ENCODE results near the gene P2RY2.

Gene P2RY2

DNA sequence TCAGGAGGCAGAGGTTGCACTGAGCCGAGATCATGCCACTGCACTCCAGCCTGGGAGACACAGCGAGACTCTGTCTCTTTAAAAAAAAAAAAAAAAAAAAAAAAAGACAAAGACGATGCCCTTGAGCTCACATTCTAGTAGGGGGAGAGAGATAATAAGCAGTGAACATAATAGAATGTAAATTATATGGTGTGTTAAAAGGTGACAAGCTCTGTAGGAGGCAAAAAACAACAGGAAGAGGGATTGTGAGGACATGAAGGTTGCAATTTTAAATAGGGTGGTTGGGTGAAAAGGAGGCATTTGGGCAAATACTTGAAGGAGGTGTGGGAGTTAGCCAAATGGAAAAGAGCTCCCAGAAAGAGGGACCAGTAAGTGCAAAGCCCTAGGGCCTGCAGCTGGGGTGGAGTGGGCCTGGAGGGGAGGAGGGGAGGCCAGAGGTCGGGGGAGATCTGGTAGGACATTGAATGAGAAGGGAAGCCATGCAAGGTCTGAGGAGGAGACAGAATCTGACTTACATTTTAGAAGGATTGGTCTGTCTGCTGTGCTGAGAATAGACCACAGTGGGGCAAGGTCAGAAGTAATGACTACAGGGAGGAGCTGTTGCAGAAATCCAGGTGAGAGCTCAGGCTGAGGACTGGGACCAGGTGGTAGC is 26.6 kb downstream of the P2RY2 start:
- DNase-seq (ENCODE audit: low spot score), result no peak

- no peak for DNase-seq (ENCODE audit: low spot score)
Observed at GRCh38 chr11:73245461-73245860, 27.4 kb downstream of the P2RY2 start.

GRCh38 chr11:73246303-73246702 is 28.2 kb downstream of the P2RY2 start:
- DNase-seq (ENCODE audit: low spot score), result no peak

- peak; percentile 64 for DNase-seq (ENCODE audit: low spot score)
Observed at GRCh38 chr11:73248526-73249185, 30.6 kb downstream of the P2RY2 start.

GRCh38 chr11:73249304-73249703 is 31.2 kb downstream of the P2RY2 start:
- no peak for DNase-seq (ENCODE audit: low spot score)

GRCh38 chr11:73249853-73250783 is 32.0 kb downstream of the P2RY2 start:
- DNase-seq (ENCODE audit: low spot score), result no peak

DNA sequence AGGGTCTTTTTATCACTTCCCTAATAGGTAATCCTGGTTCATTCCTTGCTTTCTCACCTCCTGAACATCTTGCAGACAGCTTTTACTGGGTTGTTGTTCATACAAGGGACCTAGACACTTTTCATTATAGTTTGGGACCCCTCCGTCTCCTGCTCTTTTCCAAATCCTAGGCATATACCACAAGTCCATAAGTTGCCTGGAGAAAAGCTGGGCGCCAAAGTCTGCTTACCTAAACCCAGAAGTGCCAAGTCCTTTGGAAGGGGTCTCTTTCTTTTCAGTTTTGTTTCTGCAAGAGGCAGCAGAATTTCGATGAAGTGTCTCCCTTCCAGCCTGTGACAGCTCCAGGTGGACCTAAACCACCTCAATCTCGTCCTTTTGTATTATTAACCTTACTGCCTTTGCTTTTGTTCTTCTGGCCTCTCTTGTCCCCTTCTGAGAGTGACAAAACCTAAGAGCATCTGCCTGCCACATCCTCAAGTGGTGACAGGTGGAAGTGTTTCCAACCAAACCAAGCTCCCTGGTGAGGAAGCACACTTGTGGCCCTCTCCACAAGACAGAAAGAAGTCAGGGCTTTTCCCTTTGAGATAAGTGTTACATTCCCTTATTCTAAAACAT is 34.6 kb downstream of the P2RY2 start:
- no peak for DNase-seq (ENCODE audit: low spot score)

GRCh38 chr11:73257342-73258103 is 39.4 kb downstream of the P2RY2 start:
- no peak for DNase-seq (ENCODE audit: low spot score)

DNA sequence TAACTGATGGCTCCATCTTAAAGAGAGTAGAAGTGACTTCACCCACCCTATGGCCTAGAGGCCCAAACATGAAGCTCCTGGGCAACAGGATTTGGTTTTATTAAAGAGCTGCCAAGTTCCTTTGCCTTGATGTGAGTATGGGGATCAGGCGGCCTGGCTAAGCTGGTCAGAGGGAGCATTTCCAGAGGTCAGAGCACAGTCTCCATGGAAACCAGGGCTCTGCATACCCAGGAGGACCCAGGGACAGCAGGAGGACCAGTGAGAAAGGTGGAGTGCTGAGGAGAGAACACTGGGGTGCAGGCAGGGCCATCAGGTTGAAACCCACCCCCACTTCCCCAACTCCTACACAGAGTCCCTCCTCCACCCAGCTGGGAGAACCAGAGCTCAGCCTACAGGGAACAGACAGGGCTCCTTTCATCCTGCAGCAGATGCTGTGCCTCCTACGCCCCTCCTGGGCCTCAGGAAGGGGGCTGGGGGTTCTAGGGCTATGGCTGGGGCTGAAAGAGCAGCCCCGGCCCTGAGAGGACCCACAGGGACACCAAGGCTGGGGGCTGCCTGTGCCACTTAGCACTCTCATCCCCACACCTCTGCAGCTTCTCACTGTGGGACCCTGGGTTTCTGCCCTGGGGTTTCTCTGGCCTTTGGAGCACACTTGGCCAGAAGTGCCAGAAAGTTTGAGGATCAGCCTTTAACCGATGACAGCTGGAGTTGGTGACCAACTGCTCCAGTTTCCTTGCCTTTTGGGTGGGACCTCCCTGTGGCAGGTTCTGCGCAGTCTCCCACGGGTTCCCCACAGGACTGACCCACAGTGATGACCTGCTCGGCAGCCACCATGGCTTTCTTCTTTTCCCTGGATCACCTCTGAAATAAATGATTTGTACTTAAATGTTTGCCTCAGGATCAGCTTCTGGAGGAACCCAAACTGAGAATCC is 40.3 kb downstream of the P2RY2 start:
- DNase-seq (ENCODE audit: low spot score), result no peak

DNA sequence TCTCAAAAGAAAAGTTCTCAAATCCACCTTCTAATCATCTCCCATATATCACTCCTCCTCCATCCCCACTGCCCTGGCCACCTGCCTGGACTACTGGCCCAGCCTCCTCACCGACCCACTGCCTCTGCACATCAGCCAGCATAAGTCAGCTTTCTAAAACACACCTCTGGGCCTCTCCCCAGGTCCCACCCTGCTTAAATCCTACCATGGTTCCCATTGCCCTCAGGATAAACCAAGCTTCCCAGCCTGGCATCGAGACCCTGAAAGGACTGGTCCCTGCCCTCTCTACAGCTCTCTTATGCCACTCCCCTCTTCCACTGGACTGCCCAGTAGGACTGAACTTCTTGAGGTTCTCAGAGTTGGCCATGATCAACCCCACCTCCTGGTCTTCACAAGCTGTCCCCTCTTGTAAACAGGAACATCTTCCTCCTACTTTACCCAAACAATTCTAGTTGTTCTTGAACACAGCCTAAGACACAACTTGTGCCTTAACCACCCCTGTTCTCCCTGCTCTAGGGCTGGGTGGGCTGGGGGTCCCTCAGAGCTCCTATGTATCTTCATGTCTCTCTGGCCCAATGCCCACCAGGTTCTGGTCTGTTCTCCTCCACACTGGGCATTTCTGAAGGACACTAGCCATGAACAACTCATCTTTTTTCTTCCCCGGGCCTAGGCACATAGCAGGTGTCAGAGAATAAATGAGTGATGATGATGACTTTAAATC is 41.5 kb downstream of the P2RY2 start:
- no peak for DNase-seq (ENCODE audit: low spot score)

- no peak for DNase-seq (ENCODE audit: low spot score)
Observed at GRCh38 chr11:73260127-73260457, 42.0 kb downstream of the P2RY2 start.

DNA sequence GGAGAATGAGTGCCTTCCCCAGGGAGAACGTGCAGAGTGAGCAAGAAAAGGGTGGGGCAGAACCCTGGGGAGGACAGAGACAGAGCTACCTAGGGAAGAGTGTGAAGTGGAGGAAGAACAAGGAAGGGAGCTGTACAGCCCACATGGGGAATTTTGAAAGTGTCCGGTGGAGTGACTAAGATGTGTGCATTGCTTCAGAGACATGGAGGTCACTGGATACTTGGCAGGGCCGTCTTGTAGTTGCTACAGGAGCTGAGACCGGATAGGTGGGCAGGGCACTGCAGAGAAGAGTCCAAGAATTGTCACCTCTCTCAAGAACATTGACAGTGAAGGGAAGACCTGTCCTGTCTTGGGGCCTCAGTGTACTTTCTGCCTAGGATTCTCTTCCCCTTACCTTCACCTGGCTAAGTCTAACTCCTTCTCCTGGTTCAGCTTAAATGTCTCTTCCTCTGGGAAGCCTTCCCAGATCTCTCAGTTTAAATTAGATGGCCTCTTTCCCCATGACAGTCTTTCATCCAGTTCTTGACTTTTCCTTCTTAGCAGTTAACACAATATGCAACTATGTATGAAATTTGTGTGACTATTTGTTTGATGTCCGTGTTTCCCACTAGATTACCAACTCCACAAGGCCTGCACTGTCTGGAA is 44.9 kb downstream of the P2RY2 start:
- DNase-seq (ENCODE audit: low spot score), result no peak

- DNase-seq (ENCODE audit: low spot score), result no peak
Observed at GRCh38 chr11:73263640-73264039, 45.6 kb downstream of the P2RY2 start.

- no peak for DNase-seq (ENCODE audit: low spot score)
Observed at GRCh38 chr11:73265278-73265810, 47.3 kb downstream of the P2RY2 start.

GRCh38 chr11:73265853-73266645 is 48.0 kb downstream of the P2RY2 start:
- DNase-seq (ENCODE audit: low spot score), result peak; percentile 51

DNA sequence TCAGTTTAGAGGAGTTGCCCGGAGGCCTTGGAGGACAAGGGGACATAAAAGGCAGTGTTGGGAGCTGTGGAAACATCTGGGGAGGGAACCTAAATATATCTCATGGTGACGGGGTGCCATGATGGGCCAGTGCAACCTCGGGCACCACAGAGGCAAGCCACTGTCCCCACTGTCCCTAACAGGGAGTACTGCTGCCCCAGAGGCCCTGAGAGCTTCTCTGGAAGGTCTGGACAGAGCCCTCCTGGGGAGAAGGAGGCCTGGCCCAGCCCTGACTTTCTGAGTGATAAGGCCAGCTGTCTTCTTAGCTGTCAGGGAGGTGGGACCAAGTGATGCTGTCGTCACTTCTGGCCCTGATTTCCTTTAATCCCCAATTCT is 48.6 kb downstream of the P2RY2 start:
- no peak for DNase-seq (ENCODE audit: low spot score)

DNA sequence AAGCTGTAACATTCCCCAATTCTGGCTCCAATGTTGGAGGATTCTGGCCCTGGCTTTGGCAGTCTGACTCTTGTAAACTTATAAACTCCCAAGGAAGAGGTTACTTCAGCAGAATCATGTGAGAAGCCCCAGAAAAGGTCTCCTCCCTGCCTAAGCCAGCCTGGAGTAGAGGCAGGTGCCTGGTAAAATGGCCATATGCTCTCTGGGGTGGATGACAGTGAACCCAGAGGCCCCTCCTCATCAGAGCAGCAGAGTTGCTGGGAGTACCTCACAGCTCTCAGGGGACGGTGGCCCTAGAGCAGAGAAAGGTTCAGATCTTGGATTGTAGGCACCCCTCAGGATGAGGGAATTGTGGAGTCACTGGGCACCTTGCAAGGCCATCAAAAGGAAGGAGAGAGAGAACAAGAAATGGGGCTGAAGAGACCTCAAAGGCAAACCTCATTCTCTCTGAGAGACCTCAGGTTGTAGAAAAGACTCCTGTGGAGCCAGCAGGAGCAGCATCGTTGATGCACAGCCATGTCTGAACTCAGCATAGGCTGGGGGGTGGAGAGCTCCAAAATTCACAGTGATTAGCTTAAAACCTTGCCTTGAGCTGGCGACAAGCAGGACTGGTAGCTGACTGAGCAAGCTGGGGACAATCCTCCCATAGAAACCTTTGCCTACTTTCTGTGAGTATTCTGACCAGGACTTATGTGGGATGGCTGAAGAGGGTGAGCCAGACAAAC is 49.2 kb downstream of the P2RY2 start:
- no peak for DNase-seq (ENCODE audit: low spot score)

Measured in COLO829 (cell line).